Pulmonary artery endothelial cell (primary cell): ENCODE measurements around the gene CDH4. TPM values are rescaled to one million over a fixed set of nuclear protein-coding genes. Genes with fewer than 3 reads are reported as not detected.

Experiments
- DNase-seq: peaks from one replicate; pipeline ENCODE4 v3.0.0-alpha.2; 2011; ENCODE audit warnings: low read depth, low spot score
- total RNA-seq: library from RNA; depleted of rRNA; stranded (reverse); fragments of >200 nt; gene quantifications from 2 replicates; pipeline ENCODE4 v1.2.3, GENCODE V29; 2014

The CDH4 gene
- total RNA-seq, 1 donor from 2014 or later, result 7.5 TPM

- DNase-seq, result no peak
Observed at GRCh38 chr20:61922411-61922810, 670.4 kb downstream of the CDH4 start.

GRCh38 chr20:61922936-61923335 lies 670.9 kb downstream of the CDH4 start:
- no peak for DNase-seq

DNA sequence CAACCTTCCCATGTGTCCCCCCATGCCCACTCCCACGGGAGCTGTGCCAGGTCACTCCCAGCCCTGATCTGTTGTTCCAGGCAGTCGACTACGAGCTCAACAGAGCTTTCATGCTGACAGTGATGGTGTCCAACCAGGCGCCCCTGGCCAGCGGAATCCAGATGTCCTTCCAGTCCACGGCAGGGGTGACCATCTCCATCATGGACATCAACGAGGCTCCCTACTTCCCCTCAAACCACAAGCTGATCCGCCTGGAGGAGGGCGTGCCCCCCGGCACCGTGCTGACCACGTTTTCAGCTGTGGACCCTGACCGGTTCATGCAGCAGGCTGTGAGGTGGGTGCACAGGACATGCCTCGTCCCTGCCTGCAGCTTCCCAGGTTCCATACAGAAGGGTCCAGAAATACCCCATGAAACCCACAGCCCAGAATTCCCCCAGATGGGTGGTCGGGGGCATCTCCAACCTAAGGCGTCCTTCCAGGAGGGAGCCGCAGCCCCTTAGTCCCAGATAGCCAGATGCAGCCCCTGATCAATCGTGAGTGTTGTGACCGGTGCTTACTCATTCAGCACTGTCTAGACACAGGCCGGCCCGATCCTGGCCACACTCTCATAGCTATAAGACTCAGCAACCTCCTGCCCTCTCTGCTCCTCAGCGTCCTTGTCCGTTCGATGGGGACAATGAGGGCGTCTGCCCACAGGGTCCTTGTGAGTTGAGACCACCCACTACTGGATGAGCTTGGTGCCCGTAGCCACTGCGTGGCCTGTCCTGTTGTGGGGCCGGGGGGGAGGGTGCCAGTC lies 671.5 kb downstream of the CDH4 start:
- DNase-seq, result no peak

GRCh38 chr20:61924211-61924857 lies 672.3 kb downstream of the CDH4 start:
- DNase-seq, result no peak

GRCh38 chr20:61924858-61925554 lies 672.9 kb downstream of the CDH4 start:
- DNase-seq, result no peak

DNA sequence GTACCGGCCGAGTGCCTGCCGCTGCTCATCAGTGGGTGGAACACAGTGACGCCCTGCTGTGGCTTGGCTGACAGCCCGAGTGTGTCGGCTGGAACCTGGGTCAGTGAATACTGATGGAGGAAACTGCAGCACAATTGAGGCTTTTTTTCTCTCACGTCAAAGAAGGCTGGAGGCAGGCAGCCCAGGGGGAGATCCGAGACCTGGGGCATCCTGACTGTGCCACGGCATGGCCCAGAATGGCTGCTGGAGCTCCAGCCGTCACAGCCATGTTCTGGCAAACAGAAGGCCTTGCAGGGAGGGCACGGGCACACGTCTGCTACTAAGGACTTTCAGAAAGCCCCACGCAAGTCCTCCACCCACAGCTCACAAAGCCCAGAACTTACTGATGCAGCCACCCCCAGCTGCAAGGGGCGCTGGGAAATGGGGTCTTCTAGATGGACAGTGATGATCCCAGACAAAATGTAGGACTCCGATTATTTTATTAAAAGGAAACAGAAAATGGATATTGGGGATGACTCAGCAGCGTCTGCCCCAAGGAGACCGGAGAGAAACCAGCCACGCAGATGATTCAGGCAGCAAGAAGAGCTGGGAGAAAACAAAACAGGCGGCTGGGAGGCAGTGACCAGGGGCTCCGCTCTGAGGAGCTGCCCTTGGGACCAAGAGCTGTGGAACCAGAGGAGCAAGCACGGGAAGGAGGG lies 673.6 kb downstream of the CDH4 start:
- DNase-seq, result no peak

GRCh38 chr20:61926253-61926613 lies 674.2 kb downstream of the CDH4 start:
- no peak for DNase-seq

DNA sequence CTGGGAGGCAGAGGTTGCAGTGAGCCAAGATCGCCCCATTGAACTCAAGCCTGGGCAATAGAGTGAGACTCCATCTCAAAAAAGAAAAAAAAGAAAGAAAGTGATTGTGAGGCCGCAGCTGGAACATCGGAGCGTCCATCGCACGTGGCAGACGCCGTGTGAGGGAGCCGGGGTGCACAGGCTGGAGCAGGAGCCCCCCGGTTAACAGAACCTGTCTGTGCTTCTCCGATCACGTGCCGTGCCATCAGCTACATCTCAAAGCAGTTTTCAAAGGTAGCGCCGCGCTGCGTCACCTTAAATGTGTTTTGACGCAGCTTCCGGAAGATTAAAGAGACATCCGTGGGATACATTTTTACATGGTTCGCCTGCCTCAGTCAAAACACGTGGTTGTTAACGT lies 674.7 kb downstream of the CDH4 start:
- no peak for DNase-seq

DNA sequence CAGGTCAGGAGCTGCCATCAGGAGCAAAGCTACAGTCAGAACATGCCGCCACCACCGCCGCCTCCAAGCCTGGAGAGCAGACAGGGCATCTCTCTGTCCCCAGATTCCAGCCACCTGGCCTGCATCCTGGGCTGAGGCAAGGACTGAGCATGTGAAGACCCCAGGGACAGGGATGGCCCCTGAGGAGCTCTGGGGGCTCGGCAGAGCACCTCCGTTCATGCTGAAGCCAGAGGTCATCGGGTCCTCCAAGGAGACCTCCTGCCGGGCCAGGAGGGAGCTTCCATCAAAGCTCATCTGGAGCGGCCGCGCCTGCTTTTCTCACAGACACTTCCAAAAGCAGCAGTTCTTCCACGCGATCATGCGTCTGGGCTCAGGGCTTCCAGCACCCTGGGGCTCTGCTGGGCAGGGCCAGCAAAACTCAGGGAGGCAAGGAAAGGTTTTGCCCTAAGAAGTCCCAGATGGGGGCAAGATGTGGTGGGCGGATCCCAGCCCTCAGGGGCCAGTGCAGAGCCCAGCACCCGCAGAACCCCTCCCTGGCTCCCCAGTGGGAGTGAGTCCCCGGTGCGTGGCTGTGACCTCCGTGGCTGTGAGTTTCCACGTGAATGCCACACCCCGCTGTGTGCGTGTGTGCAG lies 675.2 kb downstream of the CDH4 start:
- DNase-seq, result no peak

DNA sequence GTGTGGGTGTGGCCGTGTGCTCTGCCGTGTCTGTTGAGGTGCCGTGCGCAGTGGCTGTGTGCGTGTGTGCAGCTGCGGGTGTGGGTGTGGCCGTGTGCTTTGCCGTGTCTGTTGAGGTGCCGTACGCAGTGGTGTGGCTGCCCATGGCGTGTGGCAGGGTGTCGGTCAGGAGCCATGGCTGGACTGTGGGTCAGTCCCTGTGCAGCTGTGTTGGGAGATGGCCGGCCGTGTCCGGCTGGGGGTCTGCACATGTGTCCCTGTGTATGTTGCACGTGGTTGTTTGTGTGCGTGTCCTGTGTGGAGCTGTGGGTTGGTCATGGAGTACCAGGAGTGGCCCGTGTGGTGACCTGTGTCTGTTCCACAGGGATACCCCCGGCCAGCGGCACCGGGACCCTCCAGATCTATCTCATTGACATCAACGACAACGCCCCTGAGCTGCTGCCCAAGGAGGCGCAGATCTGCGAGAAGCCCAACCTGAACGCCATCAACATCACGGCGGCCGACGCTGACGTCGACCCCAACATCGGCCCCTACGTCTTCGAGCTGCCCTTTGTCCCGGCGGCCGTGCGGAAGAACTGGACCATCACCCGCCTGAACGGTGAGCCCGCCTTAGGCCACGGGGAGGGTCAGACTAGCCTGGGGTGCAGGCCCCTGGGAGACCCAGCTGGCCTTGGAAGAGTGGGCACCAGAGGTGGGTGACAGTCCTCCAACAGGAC lies 675.9 kb downstream of the CDH4 start:
- DNase-seq, result no peak

DNA sequence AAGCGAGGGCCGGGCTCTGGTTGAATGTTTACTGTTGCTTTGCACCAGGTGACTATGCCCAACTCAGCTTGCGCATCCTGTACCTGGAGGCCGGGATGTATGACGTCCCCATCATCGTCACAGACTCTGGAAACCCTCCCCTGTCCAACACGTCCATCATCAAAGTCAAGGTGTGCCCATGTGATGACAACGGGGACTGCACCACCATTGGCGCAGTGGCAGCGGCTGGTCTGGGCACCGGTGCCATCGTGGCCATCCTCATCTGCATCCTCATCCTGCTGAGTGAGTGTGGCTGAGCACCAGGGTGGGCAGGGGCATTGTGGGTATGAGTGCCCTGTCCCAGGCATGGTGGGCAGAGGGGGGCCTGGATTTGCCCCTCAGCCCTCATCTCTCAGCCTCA lies 677.5 kb downstream of the CDH4 start:
- no peak for DNase-seq

DNA sequence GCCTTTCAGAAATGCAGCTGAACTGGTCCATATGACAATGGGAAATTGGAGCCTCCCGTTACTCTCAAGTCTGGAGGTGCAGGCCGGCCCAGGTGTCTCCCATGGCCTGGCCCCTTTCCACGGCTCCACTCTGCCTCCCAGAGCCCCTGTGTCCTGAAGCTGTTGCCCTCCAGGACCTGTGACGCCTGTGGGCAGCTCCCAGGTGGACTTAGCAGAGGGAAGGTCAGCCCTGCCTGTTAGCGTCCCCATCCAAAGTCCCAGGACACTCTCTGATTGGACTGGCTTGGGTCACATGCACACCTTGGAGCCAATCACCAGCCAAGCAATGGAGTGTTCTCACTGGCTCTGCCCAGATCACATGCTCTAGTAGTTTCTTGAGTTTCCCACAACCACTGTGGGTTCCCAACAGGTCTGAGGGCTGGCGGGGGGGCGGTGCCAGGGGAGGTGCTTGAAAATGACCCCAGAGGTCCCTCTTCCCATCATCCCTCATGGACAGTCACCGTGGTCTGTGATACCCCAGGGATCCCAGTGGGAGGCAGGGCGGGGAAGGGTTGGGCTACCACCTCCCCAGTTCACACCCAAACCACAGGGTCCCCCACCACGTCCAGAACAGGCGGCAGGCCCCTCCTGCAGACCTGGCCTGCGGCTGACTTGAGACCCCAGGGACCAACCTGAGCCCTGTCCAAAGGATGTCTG lies 678.1 kb downstream of the CDH4 start:
- DNase-seq, result no peak

DNA sequence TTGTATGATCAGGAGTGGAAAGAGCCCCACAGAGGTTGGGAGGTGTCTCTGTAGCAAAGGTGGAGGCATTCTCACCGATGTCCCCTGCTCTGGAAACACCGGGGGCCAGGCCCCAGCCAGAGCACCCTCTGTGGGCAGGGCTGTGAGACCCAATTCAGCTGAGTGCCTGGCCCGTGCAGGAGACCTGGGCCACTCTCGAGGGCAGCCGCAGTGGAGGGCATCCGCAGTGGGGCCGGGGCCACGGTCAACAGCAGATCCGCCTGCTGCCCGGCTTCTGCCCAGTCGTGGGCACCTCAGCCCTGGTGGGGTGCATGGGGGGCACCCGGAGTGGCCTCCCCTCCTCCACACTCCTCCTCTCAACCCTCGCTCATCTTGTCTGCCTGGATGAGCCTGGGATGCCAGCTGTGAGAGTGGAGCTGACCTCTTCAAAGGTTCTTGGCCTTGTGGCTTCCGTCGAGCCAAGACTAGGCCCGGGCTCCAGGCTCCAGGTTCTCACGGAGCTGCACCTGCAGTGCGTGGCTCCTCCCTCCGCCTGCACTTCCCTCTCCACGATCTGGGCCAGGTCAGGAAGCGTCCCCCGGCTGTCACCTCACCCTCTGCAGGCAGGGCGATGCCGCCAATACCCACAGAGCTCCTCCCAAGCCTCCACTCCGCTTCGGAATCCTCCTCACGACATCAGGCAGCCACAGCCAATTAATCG lies 678.9 kb downstream of the CDH4 start:
- no peak for DNase-seq

DNA sequence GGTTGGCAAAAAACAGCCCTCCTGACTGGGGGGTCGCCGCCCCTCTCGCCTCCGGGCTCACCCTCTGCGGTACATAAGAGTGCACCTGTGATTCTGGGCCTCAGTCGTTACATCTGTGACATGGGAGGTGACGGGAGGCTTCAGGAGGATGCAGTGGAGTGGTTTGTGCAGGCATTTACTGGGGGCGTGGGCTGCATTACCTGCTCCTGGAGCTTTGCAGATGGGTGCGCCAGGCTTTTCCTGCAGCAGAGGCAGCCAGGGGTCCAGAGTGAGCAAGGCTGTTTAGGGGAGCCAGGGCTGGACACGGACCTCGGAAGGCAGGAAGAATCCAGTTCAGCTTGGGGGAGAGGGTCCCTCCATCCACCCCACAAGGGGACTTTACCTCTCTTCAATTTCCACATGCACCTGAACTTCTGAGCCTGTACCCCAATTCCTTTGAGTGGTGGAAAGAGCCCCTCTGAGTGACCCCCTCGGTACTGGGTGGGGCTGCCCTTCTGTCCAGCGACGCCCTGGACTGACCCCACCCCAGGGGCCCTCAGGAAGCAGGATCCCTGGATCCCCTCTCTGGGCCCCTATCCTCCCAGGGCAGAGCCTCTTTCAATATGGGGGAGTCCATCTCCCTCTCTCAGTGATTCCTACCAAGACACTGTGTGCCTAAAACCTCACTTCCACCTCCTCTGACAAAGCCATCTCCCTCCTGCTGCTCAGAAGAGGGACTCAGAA lies 679.6 kb downstream of the CDH4 start:
- DNase-seq, result no peak

DNA sequence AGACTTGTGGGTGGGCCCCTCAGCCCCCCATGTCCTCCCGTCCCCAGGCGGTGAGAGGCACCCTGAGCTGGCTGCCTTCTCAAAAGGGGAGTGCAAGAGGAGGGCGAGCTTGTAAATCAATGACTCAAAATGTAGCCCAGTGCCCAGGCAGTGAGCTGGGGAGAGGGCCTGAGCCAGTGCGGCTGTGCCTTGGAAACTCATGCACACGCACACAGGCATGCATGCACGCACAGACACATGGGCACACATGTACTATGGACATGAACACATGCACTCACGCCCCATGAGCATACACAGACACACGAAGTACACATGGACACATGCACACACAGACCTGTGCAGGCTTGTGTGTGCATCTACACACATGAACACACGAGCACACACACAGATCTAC lies 680.1 kb downstream of the CDH4 start:
- DNase-seq, result no peak

- no peak for DNase-seq
Observed at GRCh38 chr20:61932711-61933480, 680.8 kb downstream of the CDH4 start.

DNA sequence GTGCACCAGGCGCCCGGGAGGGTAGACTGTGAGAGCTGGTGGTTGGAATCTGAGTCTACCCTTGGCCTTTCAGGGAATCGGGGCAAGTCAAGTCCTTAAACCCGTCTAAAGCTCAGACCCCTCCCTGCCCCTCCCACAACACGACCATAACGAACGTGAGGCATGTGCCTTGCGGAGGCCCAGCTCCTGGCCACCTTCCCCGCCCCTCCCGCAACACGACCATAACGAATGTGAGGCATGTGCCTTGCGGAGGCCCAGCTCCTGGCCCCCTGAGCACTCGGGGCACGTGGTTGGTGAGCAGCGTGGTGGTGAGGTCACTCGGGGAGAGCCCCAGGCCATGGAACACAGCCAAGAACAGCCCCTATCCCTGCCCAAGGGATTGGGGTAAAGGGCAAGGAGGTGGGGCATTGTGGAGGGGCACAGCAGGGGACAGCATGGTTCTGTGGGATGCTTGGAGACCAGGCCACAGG lies 681.5 kb downstream of the CDH4 start:
- no peak for DNase-seq
